ENCODE measurements around the gene CEP63.
"Not testable (repeated sequence)": the region's sequence is repeated elsewhere in the genome, so short reads cannot be mapped to it uniquely, and the experiment has no call there.

Gene CEP63

GRCh38 chr3:134563601-134564000 lies 77.7 kb downstream of the CEP63 start:
- 90 to 95% methylated on average over 6 of the region's 6 CpGs for WGBS, 2 experiments
- H3K27ac ChIP-seq (ENCODE audit: insufficient read depth, low read depth, low read length, poor library complexity, severe bottlenecking) = no peak overlapping the region
- H3K27me3 ChIP-seq (ENCODE audit: control insufficient read depth, insufficient read depth, low read length, poor library complexity, severe bottlenecking) = no peaks in the 10 kb centered on the region
- no peaks in the 10 kb centered on the region for H3K4me1 ChIP-seq (ENCODE audit: control insufficient read depth, insufficient read depth, low read length)
- H3K9me3 ChIP-seq (ENCODE audit: control insufficient read depth, low read length) = no peaks in the 10 kb centered on the region
- no peak overlapping the region for H3K4me3 ChIP-seq (ENCODE audit: insufficient read depth, low read depth, low read length)
- peaks cover 3% of the 10 kb centered on the region for H3K36me3 ChIP-seq (ENCODE audit: control insufficient read depth, insufficient read depth, low read length)

GRCh38 chr3:134564991-134565390 lies 79.1 kb downstream of the CEP63 start:
- no peaks in the 10 kb centered on the region for H3K27me3 ChIP-seq (ENCODE audit: control insufficient read depth, insufficient read depth, low read length, poor library complexity, severe bottlenecking)
- H3K27ac ChIP-seq (ENCODE audit: insufficient read depth, low read depth, low read length, poor library complexity, severe bottlenecking) = no peak overlapping the region
- 93 to 98% methylated on average over 2 of the region's 2 CpGs for WGBS, 2 experiments
- no peaks in the 10 kb centered on the region for H3K36me3 ChIP-seq (ENCODE audit: control insufficient read depth, insufficient read depth, low read length)
- no peak overlapping the region for H3K4me3 ChIP-seq (ENCODE audit: insufficient read depth, low read depth, low read length)
- peaks cover 2% of the 10 kb centered on the region for H3K9me3 ChIP-seq (ENCODE audit: control insufficient read depth, low read length)
- H3K4me1 ChIP-seq (ENCODE audit: control insufficient read depth, insufficient read depth, low read length) = no peaks in the 10 kb centered on the region

GRCh38 chr3:134567605-134568004 lies 81.7 kb downstream of the CEP63 start:
- Histone ChIP-seq H3K36me3 (ENCODE audit: control insufficient read depth, insufficient read depth, low read length) (no peaks in the 10 kb centered on the region), H3K4me1 (ENCODE audit: control insufficient read depth, insufficient read depth, low read length) (no peaks in the 10 kb centered on the region), H3K27ac (ENCODE audit: insufficient read depth, low read depth, low read length, poor library complexity, severe bottlenecking) (no peak overlapping the region), H3K4me3 (ENCODE audit: insufficient read depth, low read depth, low read length) (no peak overlapping the region), H3K9me3 (ENCODE audit: control insufficient read depth, low read length) (peaks cover 2% of the 10 kb centered on the region), H3K27me3 (ENCODE audit: control insufficient read depth, insufficient read depth, low read length, poor library complexity, severe bottlenecking) (no peaks in the 10 kb centered on the region)
- WGBS, 2 experiments = 86 to 88% methylated on average over 4 of the region's 4 CpGs

GRCh38 chr3:134568790-134569189 lies 82.9 kb downstream of the CEP63 start:
- no peak overlapping the region for H3K27ac ChIP-seq (ENCODE audit: insufficient read depth, low read depth, low read length, poor library complexity, severe bottlenecking)
- 79% methylated on average over 6 of the region's 6 CpGs for WGBS, 2 experiments

GRCh38 chr3:134569899-134570298 lies 84.0 kb downstream of the CEP63 start:
- H3K27me3 ChIP-seq (ENCODE audit: control insufficient read depth, insufficient read depth, low read length, poor library complexity, severe bottlenecking); H3K9me3 ChIP-seq (ENCODE audit: control insufficient read depth, low read length); H3K27ac ChIP-seq (ENCODE audit: insufficient read depth, low read depth, low read length, poor library complexity, severe bottlenecking); H3K4me3 ChIP-seq (ENCODE audit: insufficient read depth, low read depth, low read length); H3K36me3 ChIP-seq (ENCODE audit: control insufficient read depth, insufficient read depth, low read length); H3K4me1 ChIP-seq (ENCODE audit: control insufficient read depth, insufficient read depth, low read length): not testable (repeated sequence)
- WGBS, 2 experiments = 92 to 96% methylated on average over 2 of the region's 2 CpGs

More at GRCh38 chr3:134568790-134569189, 82.9 kb downstream of the CEP63 start:
- Histone ChIP-seq H3K4me1 (ENCODE audit: control insufficient read depth, insufficient read depth, low read length) (no peaks in the 10 kb centered on the region), H3K27me3 (ENCODE audit: control insufficient read depth, insufficient read depth, low read length, poor library complexity, severe bottlenecking) (no peaks in the 10 kb centered on the region), H3K4me3 (ENCODE audit: insufficient read depth, low read depth, low read length) (no peak overlapping the region), H3K9me3 (ENCODE audit: control insufficient read depth, low read length) (peaks cover 2% of the 10 kb centered on the region), H3K36me3 (ENCODE audit: control insufficient read depth, insufficient read depth, low read length) (no peaks in the 10 kb centered on the region)

- H3K36me3 ChIP-seq (ENCODE audit: control insufficient read depth, insufficient read depth, low read length) = no peaks in the 10 kb centered on the region
- no peak overlapping the region for H3K27ac ChIP-seq (ENCODE audit: insufficient read depth, low read depth, low read length, poor library complexity, severe bottlenecking)
- 89 to 90% methylated on average over 6 of the region's 6 CpGs for WGBS, 2 experiments
Measured at GRCh38 chr3:134576426-134576825, 90.6 kb downstream of the CEP63 start.

GRCh38 chr3:134576831-134577230 lies 91.0 kb downstream of the CEP63 start:
- Histone ChIP-seq H3K4me3 (ENCODE audit: insufficient read depth, low read depth, low read length) (no peak overlapping the region), H3K36me3 (ENCODE audit: control insufficient read depth, insufficient read depth, low read length) (no peaks in the 10 kb centered on the region), H3K27ac (ENCODE audit: insufficient read depth, low read depth, low read length, poor library complexity, severe bottlenecking) (no peak overlapping the region), H3K9me3 (ENCODE audit: control insufficient read depth, low read length) (no peaks in the 10 kb centered on the region), H3K4me1 (ENCODE audit: control insufficient read depth, insufficient read depth, low read length) (no peaks in the 10 kb centered on the region), H3K27me3 (ENCODE audit: control insufficient read depth, insufficient read depth, low read length, poor library complexity, severe bottlenecking) (no peaks in the 10 kb centered on the region)
- WGBS, 2 experiments = 88 to 99% methylated on average over 3 of the region's 3 CpGs

More at GRCh38 chr3:134576426-134576825, 90.6 kb downstream of the CEP63 start:
- Histone ChIP-seq H3K4me1 (ENCODE audit: control insufficient read depth, insufficient read depth, low read length) (no peaks in the 10 kb centered on the region), H3K27me3 (ENCODE audit: control insufficient read depth, insufficient read depth, low read length, poor library complexity, severe bottlenecking) (no peaks in the 10 kb centered on the region), H3K4me3 (ENCODE audit: insufficient read depth, low read depth, low read length) (no peak overlapping the region), H3K9me3 (ENCODE audit: control insufficient read depth, low read length) (no peaks in the 10 kb centered on the region)

- Histone ChIP-seq H3K9me3 (ENCODE audit: control insufficient read depth, low read length) (no peaks in the 10 kb centered on the region), H3K27me3 (ENCODE audit: control insufficient read depth, insufficient read depth, low read length, poor library complexity, severe bottlenecking) (no peaks in the 10 kb centered on the region), H3K4me1 (ENCODE audit: control insufficient read depth, insufficient read depth, low read length) (no peaks in the 10 kb centered on the region), H3K4me3 (ENCODE audit: insufficient read depth, low read depth, low read length) (no peak overlapping the region), H3K36me3 (ENCODE audit: control insufficient read depth, insufficient read depth, low read length) (no peaks in the 10 kb centered on the region), H3K27ac (ENCODE audit: insufficient read depth, low read depth, low read length, poor library complexity, severe bottlenecking) (no peak overlapping the region)
- WGBS, 2 experiments = 89 to 92% methylated on average over 1 to 2 of the region's 3 CpGs
Measured at GRCh38 chr3:134579141-134579665, 93.3 kb downstream of the CEP63 start.

GRCh38 chr3:134590766-134591165 lies 104.9 kb downstream of the CEP63 start:
- Histone ChIP-seq H3K4me1 (ENCODE audit: control insufficient read depth, insufficient read depth, low read length) (no peaks in the 10 kb centered on the region), H3K27me3 (ENCODE audit: control insufficient read depth, insufficient read depth, low read length, poor library complexity, severe bottlenecking) (no peaks in the 10 kb centered on the region), H3K36me3 (ENCODE audit: control insufficient read depth, insufficient read depth, low read length) (no peaks in the 10 kb centered on the region), H3K4me3 (ENCODE audit: insufficient read depth, low read depth, low read length) (no peak overlapping the region), H3K9me3 (ENCODE audit: control insufficient read depth, low read length) (no peaks in the 10 kb centered on the region), H3K27ac (ENCODE audit: insufficient read depth, low read depth, low read length, poor library complexity, severe bottlenecking) (no peak overlapping the region)

- WGBS, 2 experiments = 94 to 95% methylated on average over 5 of the region's 5 CpGs
- no peaks in the 10 kb centered on the region for H3K4me1 ChIP-seq (ENCODE audit: control insufficient read depth, insufficient read depth, low read length)
Measured at GRCh38 chr3:134592806-134593205, 106.9 kb downstream of the CEP63 start.

GRCh38 chr3:134594331-134594741 lies 108.5 kb downstream of the CEP63 start:
- H3K9me3 ChIP-seq (ENCODE audit: control insufficient read depth, low read length) = no peaks in the 10 kb centered on the region
- H3K36me3 ChIP-seq (ENCODE audit: control insufficient read depth, insufficient read depth, low read length) = no peaks in the 10 kb centered on the region
- no peak overlapping the region for H3K4me3 ChIP-seq (ENCODE audit: insufficient read depth, low read depth, low read length)
- H3K27ac ChIP-seq (ENCODE audit: insufficient read depth, low read depth, low read length, poor library complexity, severe bottlenecking) = no peak overlapping the region
- H3K27me3 ChIP-seq (ENCODE audit: control insufficient read depth, insufficient read depth, low read length, poor library complexity, severe bottlenecking) = no peaks in the 10 kb centered on the region
- 84 to 91% methylated on average over 8 of the region's 8 CpGs for WGBS, 2 experiments
- H3K4me1 ChIP-seq (ENCODE audit: control insufficient read depth, insufficient read depth, low read length) = peaks cover 13% of the 10 kb centered on the region

More at GRCh38 chr3:134592806-134593205, 106.9 kb downstream of the CEP63 start:
- H3K27me3 ChIP-seq (ENCODE audit: control insufficient read depth, insufficient read depth, low read length, poor library complexity, severe bottlenecking) = no peaks in the 10 kb centered on the region
- no peaks in the 10 kb centered on the region for H3K36me3 ChIP-seq (ENCODE audit: control insufficient read depth, insufficient read depth, low read length)
- H3K27ac ChIP-seq (ENCODE audit: insufficient read depth, low read depth, low read length, poor library complexity, severe bottlenecking) = no peak overlapping the region
- no peaks in the 10 kb centered on the region for H3K9me3 ChIP-seq (ENCODE audit: control insufficient read depth, low read length)
- no peak overlapping the region for H3K4me3 ChIP-seq (ENCODE audit: insufficient read depth, low read depth, low read length)
